WTC11 (cell line): ENCODE data around the gene APELA. TPM values are rescaled to one million over a fixed set of nuclear protein-coding genes. Genes with fewer than 3 reads are reported as not detected.

Experiments used
- ATAC-seq: fragments of 200-7000 bp; cut with Tn5 transposase; 2 replicates; pipeline ENCODE4 v1.10.0; 2021; ENCODE audit warnings: mild to moderate bottlenecking, moderate library complexity
- CTCF ChIA-PET: fragments of 300-600 bp; sonication (Branson Sonifier 250); formaldehyde crosslinking; loops from one replicate; lab custom pipeline; 2021; ENCODE audit warnings: antibody characterized with exemption; lab: Charles Lee
- POLR2A ChIA-PET: fragments of 350-600 bp; sonication (Branson Sonifier 250); formaldehyde crosslinking; loops from one replicate; lab custom pipeline; 2021; ENCODE audit warnings: antibody characterized with exemption; lab: Charles Lee
- DNase-seq: peaks from one replicate; pipeline ENCODE4 v3.0.0; 2021; ENCODE audit warnings: low spot score
- H3K27ac Mint-ChIP-seq: 2 replicates; pipeline ENCODE4 v1.8.0; 2021; ENCODE audit warnings: mixed read lengths
- H3K27me3 Mint-ChIP-seq: 2 replicates; pipeline ENCODE4 v1.8.0; 2021; ENCODE audit warnings: low read depth, mild to moderate bottlenecking, moderate library complexity, mixed read lengths
- H3K36me3 Mint-ChIP-seq: 2 replicates; pipeline ENCODE4 v1.8.0; 2021; ENCODE audit warnings: mixed read lengths
- H3K4me1 Mint-ChIP-seq: 2 replicates; pipeline ENCODE4 v1.8.0; 2022; ENCODE audit warnings: mixed read lengths
- H3K4me3 Mint-ChIP-seq: 2 replicates; pipeline ENCODE4 v1.8.0; 2021; ENCODE audit warnings: mild to moderate bottlenecking, moderate library complexity, mixed read lengths
- H3K9me3 Mint-ChIP-seq: 2 replicates; pipeline ENCODE4 v1.8.0; 2021; ENCODE audit warnings: mixed read lengths
- E2F5 ChIP-seq: sonication (generic); formaldehyde crosslinking; IDR thresholded peaks from 2 replicates; pipeline ENCODE4 v1.8.1; 2022; ENCODE audit warnings: mild to moderate bottlenecking, moderate library complexity, missing genetic modification reagents
- EMX1 ChIP-seq: fragments of 250-450 bp; sonication (Bioruptor Pico); IDR thresholded peaks from 2 replicates; pipeline ENCODE4 v1.8.0; 2021; ENCODE audit warnings: mild to moderate bottlenecking
- ESRRA ChIP-seq: sonication (generic); formaldehyde crosslinking; IDR thresholded peaks from 2 replicates; pipeline ENCODE4 v1.8.1; 2022; ENCODE audit warnings: mild to moderate bottlenecking, missing genetic modification reagents, borderline replicate concordance
- MXD4 ChIP-seq: fragments of 250-450 bp; sonication (Bioruptor Pico); IDR thresholded peaks from 2 replicates; pipeline ENCODE4 v1.8.0; 2021; ENCODE audit warnings: mild to moderate bottlenecking, moderate library complexity, borderline replicate concordance
- NR1H2 ChIP-seq: sonication (generic); formaldehyde crosslinking; IDR thresholded peaks from 2 replicates; pipeline ENCODE4 v1.9.0; 2021; ENCODE audit warnings: mild to moderate bottlenecking, moderate library complexity, missing genetic modification reagents
- NR2C2 ChIP-seq: sonication (generic); formaldehyde crosslinking; IDR thresholded peaks from 2 replicates; pipeline ENCODE4 v1.8.0; 2022; ENCODE audit warnings: mild to moderate bottlenecking, missing genetic modification reagents
- OVOL2 ChIP-seq: fragments of 250-450 bp; sonication (Bioruptor Pico); IDR thresholded peaks from 2 replicates; pipeline ENCODE4 v1.9.0; 2021; ENCODE audit warnings: mild to moderate bottlenecking, borderline replicate concordance
- RELA ChIP-seq: sonication (generic); formaldehyde crosslinking; IDR thresholded peaks from 2 replicates; pipeline ENCODE4 v1.8.1; 2022; ENCODE audit warnings: missing genetic modification reagents, mild to moderate bottlenecking, borderline replicate concordance
- SMAD4 ChIP-seq: sonication (generic); formaldehyde crosslinking; IDR thresholded peaks from 2 replicates; pipeline ENCODE4 v1.8.0; 2022; ENCODE audit warnings: mild to moderate bottlenecking, missing genetic modification reagents
- SOX15 ChIP-seq: fragments of 250-450 bp; sonication (Bioruptor Pico); IDR thresholded peaks from 2 replicates; pipeline ENCODE4 v1.9.0; 2021; ENCODE audit warnings: mild to moderate bottlenecking
- TP53 ChIP-seq: sonication (generic); formaldehyde crosslinking; IDR thresholded peaks from 2 replicates; pipeline ENCODE4 v1.8.1; 2023; ENCODE audit warnings: mild to moderate bottlenecking, missing genetic modification reagents
- ZBTB21 ChIP-seq: sonication (generic); formaldehyde crosslinking; IDR thresholded peaks from 2 replicates; pipeline ENCODE4 v1.8.1; 2023; ENCODE audit warnings: mild to moderate bottlenecking, missing genetic modification reagents, borderline replicate concordance
- ZNF232 ChIP-seq: sonication (generic); formaldehyde crosslinking; IDR thresholded peaks from 2 replicates; pipeline ENCODE4 v1.8.0; 2022; ENCODE audit warnings: mild to moderate bottlenecking, missing genetic modification reagents
- ZNF263 ChIP-seq: sonication (generic); formaldehyde crosslinking; IDR thresholded peaks from 2 replicates; pipeline ENCODE4 v1.8.1; 2022; ENCODE audit warnings: low read depth, mild to moderate bottlenecking, moderate library complexity, missing genetic modification reagents
- ZNF281 ChIP-seq: sonication (generic); formaldehyde crosslinking; IDR thresholded peaks from 2 replicates; pipeline ENCODE4 v1.8.0; 2023; ENCODE audit warnings: mild to moderate bottlenecking, missing genetic modification reagents
- ZNF317 ChIP-seq: sonication (generic); formaldehyde crosslinking; IDR thresholded peaks from 2 replicates; pipeline ENCODE4 v1.8.1; 2023; ENCODE audit warnings: low read depth, mild to moderate bottlenecking, moderate library complexity, missing genetic modification reagents, borderline replicate concordance
- total RNA-seq: library from RNA; stranded (reverse); gene quantifications from 3 replicates; pipeline ENCODE4 v1.2.3, GENCODE V29; 2021
- TF ChIP-seq, protein P1 (sequence below): sonication (generic); formaldehyde crosslinking; IDR thresholded peaks from 2 replicates; pipeline ENCODE4 v1.8.1; 2022; ENCODE audit warnings: mild to moderate bottlenecking, missing genetic modification reagents, moderate library complexity, borderline replicate concordance
- TF ChIP-seq, protein P2 (sequence below): fragments of 250-450 bp; sonication (Bioruptor Pico); IDR thresholded peaks from 2 replicates; pipeline ENCODE4 v1.9.0; 2021; ENCODE audit warnings: mild to moderate bottlenecking
- TF ChIP-seq, protein P3 (sequence below): sonication (generic); formaldehyde crosslinking; IDR thresholded peaks from 2 replicates; pipeline ENCODE4 v1.8.0; 2022; ENCODE audit warnings: mild to moderate bottlenecking, missing genetic modification reagents
- TF ChIP-seq, protein P4 (sequence below): sonication (generic); formaldehyde crosslinking; conservative IDR thresholded peaks from 2 replicates; pipeline ENCODE4 v1.8.1; 2023; ENCODE audit warnings: mild to moderate bottlenecking, low read depth, missing genetic modification reagents, moderate library complexity
- TF ChIP-seq, protein P5 (sequence below): sonication (generic); formaldehyde crosslinking; IDR thresholded peaks from 2 replicates; pipeline ENCODE4 v1.8.1; 2023; ENCODE audit warnings: mild to moderate bottlenecking, missing genetic modification reagents
- TF ChIP-seq, protein P6 (sequence below): sonication (generic); formaldehyde crosslinking; IDR thresholded peaks from 2 replicates; pipeline ENCODE4 v1.8.0; 2022; ENCODE audit warnings: missing genetic modification reagents

Gene APELA
- total RNA-seq, 1 experiment from 2014 or later, result 25.7 TPM

GRCh38 chr4:164892018-164892417 lies 15.0 kb downstream of the APELA start:
- TF ChIP-seq SOX15 (CRISPR knock-in tag) (no peak), ZBTB21 (CRISPR knock-in tag) (no peak), SMAD4 (CRISPR knock-in tag) (no peak), RELA (CRISPR knock-in tag) (no peak), NR1H2 (no peak), MXD4 (CRISPR knock-in tag) (no peak), NR2C2 (CRISPR knock-in tag) (no peak), E2F5 (CRISPR knock-in tag) (no peak), ZNF232 (no peak), EMX1 (CRISPR knock-in tag) (no peak), TP53 (no peak), ZNF263 (CRISPR knock-in tag) (no peak)
- TF ChIP-seq, protein P1, sequence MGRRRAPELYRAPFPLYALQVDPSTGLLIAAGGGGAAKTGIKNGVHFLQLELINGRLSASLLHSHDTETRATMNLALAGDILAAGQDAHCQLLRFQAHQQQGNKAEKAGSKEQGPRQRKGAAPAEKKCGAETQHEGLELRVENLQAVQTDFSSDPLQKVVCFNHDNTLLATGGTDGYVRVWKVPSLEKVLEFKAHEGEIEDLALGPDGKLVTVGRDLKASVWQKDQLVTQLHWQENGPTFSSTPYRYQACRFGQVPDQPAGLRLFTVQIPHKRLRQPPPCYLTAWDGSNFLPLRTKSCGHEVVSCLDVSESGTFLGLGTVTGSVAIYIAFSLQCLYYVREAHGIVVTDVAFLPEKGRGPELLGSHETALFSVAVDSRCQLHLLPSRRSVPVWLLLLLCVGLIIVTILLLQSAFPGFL, result no peak
- TF ChIP-seq, protein P2, sequence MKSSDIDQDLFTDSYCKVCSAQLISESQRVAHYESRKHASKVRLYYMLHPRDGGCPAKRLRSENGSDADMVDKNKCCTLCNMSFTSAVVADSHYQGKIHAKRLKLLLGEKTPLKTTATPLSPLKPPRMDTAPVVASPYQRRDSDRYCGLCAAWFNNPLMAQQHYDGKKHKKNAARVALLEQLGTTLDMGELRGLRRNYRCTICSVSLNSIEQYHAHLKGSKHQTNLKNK (CRISPR knock-in tag), result no peak
- TF ChIP-seq, protein P3, sequence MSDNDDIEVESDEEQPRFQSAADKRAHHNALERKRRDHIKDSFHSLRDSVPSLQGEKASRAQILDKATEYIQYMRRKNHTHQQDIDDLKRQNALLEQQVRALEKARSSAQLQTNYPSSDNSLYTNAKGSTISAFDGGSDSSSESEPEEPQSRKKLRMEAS (CRISPR knock-in tag), result no peak
- TF ChIP-seq, protein P4, sequence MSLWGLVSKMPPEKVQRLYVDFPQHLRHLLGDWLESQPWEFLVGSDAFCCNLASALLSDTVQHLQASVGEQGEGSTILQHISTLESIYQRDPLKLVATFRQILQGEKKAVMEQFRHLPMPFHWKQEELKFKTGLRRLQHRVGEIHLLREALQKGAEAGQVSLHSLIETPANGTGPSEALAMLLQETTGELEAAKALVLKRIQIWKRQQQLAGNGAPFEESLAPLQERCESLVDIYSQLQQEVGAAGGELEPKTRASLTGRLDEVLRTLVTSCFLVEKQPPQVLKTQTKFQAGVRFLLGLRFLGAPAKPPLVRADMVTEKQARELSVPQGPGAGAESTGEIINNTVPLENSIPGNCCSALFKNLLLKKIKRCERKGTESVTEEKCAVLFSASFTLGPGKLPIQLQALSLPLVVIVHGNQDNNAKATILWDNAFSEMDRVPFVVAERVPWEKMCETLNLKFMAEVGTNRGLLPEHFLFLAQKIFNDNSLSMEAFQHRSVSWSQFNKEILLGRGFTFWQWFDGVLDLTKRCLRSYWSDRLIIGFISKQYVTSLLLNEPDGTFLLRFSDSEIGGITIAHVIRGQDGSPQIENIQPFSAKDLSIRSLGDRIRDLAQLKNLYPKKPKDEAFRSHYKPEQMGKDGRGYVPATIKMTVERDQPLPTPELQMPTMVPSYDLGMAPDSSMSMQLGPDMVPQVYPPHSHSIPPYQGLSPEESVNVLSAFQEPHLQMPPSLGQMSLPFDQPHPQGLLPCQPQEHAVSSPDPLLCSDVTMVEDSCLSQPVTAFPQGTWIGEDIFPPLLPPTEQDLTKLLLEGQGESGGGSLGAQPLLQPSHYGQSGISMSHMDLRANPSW (CRISPR knock-in tag), result no peak
- TF ChIP-seq, protein P5, sequence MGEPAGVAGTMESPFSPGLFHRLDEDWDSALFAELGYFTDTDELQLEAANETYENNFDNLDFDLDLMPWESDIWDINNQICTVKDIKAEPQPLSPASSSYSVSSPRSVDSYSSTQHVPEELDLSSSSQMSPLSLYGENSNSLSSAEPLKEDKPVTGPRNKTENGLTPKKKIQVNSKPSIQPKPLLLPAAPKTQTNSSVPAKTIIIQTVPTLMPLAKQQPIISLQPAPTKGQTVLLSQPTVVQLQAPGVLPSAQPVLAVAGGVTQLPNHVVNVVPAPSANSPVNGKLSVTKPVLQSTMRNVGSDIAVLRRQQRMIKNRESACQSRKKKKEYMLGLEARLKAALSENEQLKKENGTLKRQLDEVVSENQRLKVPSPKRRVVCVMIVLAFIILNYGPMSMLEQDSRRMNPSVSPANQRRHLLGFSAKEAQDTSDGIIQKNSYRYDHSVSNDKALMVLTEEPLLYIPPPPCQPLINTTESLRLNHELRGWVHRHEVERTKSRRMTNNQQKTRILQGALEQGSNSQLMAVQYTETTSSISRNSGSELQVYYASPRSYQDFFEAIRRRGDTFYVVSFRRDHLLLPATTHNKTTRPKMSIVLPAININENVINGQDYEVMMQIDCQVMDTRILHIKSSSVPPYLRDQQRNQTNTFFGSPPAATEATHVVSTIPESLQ (CRISPR knock-in tag), result no peak
- Mint-ChIP-seq H3K4me3 (no peak overlapping the region), H3K27ac (no peak overlapping the region; the same call in 1 of the 2 replicates), H3K9me3 (no peaks in the 10 kb centered on the region), H3K27me3 (no peaks in the 10 kb centered on the region), H3K36me3 (peaks cover 6% of the 10 kb centered on the region; the same call in 1 of the 2 replicates), H3K4me1 (peaks cover 3% of the 10 kb centered on the region)
- no peak for DNase-seq
- POLR2A ChIA-PET, result no interaction called here
- ATAC-seq, result no peak; the same call in 1 of the 2 replicates
- CTCF ChIA-PET, result no interaction called here

GRCh38 chr4:164894702-164895101 lies 17.7 kb downstream of the APELA start:
- H3K27me3 Mint-ChIP-seq, result no peaks in the 10 kb centered on the region
- ATAC-seq (no peak), DNase-seq (no peak)
- H3K4me3 Mint-ChIP-seq, result no peak overlapping the region
- no peaks in the 10 kb centered on the region for H3K9me3 Mint-ChIP-seq
- no peak overlapping the region for H3K27ac Mint-ChIP-seq
- POLR2A ChIA-PET, result no interaction called here
- CTCF ChIA-PET, result no interaction called here
- H3K36me3 Mint-ChIP-seq, result peaks cover 17% of the 10 kb centered on the region
- H3K4me1 Mint-ChIP-seq, result peaks cover 3% of the 10 kb centered on the region
- TF ChIP-seq OVOL2 (CRISPR knock-in tag) (no peak), ZNF317 (CRISPR knock-in tag) (no peak), ZNF281 (CRISPR knock-in tag) (no peak), ESRRA (CRISPR knock-in tag) (no peak), ZNF232 (no peak)
- TF ChIP-seq, protein P6, sequence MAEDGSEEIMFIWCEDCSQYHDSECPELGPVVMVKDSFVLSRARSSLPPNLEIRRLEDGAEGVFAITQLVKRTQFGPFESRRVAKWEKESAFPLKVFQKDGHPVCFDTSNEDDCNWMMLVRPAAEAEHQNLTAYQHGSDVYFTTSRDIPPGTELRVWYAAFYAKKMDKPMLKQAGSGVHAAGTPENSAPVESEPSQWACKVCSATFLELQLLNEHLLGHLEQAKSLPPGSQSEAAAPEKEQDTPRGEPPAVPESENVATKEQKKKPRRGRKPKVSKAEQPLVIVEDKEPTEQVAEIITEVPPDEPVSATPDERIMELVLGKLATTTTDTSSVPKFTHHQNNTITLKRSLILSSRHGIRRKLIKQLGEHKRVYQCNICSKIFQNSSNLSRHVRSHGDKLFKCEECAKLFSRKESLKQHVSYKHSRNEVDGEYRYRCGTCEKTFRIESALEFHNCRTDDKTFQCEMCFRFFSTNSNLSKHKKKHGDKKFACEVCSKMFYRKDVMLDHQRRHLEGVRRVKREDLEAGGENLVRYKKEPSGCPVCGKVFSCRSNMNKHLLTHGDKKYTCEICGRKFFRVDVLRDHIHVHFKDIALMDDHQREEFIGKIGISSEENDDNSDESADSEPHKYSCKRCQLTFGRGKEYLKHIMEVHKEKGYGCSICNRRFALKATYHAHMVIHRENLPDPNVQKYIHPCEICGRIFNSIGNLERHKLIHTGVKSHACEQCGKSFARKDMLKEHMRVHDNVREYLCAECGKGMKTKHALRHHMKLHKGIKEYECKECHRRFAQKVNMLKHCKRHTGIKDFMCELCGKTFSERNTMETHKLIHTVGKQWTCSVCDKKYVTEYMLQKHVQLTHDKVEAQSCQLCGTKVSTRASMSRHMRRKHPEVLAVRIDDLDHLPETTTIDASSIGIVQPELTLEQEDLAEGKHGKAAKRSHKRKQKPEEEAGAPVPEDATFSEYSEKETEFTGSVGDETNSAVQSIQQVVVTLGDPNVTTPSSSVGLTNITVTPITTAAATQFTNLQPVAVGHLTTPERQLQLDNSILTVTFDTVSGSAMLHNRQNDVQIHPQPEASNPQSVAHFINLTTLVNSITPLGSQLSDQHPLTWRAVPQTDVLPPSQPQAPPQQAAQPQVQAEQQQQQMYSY (CRISPR knock-in tag), result no peak
